Measurements from ENCODE around the gene RAB18.
"Not testable (repeated sequence)": the region's sequence is repeated elsewhere in the genome, so short reads cannot be mapped to it uniquely, and the experiment has no call there.

The RAB18 gene

DNA sequence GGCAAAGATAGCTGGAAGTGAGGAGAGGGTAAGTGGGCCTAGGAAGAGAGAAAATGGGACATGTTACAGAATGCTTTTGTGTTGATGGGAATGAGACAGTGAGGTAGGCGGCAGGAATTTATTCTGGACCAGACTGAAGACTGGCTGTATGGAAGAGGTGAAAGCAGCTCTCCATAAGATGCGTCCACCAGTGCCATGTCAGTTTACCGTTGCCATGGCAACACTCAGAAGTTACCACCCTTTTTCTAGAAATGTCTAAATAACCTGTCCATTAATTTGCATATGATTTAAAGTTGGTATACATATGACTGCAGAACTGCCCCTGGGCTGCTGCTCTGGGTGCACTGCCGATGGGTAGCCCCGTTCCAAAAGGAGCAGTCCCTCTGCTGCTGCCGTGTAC is 46.7 kb downstream of the RAB18 start:
- TF ChIP-seq, protein P1, sequence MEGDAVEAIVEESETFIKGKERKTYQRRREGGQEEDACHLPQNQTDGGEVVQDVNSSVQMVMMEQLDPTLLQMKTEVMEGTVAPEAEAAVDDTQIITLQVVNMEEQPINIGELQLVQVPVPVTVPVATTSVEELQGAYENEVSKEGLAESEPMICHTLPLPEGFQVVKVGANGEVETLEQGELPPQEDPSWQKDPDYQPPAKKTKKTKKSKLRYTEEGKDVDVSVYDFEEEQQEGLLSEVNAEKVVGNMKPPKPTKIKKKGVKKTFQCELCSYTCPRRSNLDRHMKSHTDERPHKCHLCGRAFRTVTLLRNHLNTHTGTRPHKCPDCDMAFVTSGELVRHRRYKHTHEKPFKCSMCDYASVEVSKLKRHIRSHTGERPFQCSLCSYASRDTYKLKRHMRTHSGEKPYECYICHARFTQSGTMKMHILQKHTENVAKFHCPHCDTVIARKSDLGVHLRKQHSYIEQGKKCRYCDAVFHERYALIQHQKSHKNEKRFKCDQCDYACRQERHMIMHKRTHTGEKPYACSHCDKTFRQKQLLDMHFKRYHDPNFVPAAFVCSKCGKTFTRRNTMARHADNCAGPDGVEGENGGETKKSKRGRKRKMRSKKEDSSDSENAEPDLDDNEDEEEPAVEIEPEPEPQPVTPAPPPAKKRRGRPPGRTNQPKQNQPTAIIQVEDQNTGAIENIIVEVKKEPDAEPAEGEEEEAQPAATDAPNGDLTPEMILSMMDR (IDR thresholded peaks at IDR 0.05; ENCODE audit: extremely low read depth, missing control alignments): no peak
- no peak for DNase-seq (ENCODE audit: low spot score)

DNA sequence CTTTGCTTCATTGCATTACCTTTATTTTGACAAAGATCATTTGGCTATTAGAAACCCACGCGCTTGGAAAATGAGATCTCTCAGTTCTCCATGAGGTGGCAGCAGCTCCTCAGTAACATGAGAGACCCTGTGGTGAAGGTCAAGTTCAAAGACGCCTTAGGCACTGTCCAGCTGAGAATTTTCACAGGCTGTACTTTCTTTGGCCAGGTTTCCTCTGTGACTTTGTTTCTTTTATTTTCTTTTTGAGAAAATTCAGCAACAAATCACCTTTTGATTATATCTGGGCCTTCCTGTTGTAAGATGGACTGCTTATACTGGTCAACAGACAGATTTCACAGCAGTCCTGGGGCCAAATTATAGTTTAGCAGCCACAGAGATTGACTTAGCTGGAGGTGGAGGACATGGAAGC is 54.5 kb downstream of the RAB18 start:
- DNase-seq (ENCODE audit: low spot score): peak; percentile 47
- TF ChIP-seq, protein P1 (IDR thresholded peaks at IDR 0.05; ENCODE audit: extremely low read depth, missing control alignments): peak; percentile 52

DNA sequence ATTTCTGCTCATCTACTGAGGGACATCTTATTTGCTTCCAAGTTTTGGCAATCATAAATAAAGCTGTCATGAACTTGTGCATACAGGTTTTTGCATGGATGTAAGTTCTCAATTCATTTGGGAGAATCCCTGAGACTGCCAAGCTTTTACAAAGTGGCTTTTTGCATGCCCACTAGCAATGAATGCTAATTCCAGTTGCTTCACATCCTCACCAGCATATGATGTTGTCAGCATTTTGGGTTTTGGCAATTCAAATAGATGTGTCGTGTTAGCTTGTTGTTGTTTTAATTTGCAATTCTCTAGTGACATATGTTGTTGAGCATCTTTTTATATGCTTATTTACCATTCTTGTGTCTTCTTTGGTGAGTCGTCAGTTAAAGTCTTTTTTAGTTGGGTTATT is 57.2 kb downstream of the RAB18 start:
- TF ChIP-seq, protein P1 (IDR thresholded peaks at IDR 0.05; ENCODE audit: extremely low read depth, missing control alignments): no peak
- no peak for DNase-seq (ENCODE audit: low spot score)

DNA sequence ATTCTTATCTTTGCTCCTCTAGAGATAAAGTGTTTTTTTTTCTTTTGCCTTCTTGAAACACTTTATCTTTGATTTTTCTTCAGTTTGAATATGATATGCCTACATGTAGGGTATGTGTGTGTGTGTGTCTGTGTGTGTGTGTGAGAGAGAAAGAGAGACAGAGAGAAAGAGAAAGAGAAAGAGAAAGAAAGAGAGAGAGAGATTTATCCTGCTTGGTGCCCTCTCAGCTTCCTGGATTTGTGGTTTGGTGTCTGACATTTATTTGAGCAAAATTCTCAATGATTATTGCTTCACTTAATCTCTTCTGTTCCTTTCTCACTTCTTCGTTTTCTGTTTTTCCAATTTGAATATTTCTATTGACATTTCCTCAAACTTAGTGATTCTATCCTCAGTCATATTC is 60.3 kb downstream of the RAB18 start:
- no peak for DNase-seq (ENCODE audit: low spot score)

DNA sequence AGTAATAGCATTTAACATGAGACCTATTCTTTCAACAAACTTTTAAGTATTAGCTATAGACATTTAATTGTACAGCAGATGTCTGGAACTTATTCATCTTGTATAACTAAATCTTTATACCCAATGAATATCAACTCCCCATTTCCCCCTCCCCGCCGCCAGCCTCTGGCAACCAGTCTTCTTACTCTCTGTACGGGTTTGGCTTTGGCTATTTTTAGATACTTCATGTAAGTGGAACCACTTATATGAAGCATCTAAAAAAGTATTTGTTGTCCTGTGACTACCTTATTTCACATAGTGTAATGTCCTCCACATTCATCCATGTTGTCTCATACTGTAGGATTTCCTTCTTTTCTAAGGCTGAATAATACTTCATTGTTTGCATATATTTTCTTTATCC is 60.8 kb downstream of the RAB18 start:
- TF ChIP-seq, protein P1 (IDR thresholded peaks at IDR 0.05; ENCODE audit: extremely low read depth, missing control alignments): no peak
- no peak for DNase-seq (ENCODE audit: low spot score)

More for the DNA sequence above, 60.3 kb downstream of the RAB18 start:
- TF ChIP-seq, protein P1 (IDR thresholded peaks at IDR 0.05; ENCODE audit: extremely low read depth, missing control alignments): no peak

DNA sequence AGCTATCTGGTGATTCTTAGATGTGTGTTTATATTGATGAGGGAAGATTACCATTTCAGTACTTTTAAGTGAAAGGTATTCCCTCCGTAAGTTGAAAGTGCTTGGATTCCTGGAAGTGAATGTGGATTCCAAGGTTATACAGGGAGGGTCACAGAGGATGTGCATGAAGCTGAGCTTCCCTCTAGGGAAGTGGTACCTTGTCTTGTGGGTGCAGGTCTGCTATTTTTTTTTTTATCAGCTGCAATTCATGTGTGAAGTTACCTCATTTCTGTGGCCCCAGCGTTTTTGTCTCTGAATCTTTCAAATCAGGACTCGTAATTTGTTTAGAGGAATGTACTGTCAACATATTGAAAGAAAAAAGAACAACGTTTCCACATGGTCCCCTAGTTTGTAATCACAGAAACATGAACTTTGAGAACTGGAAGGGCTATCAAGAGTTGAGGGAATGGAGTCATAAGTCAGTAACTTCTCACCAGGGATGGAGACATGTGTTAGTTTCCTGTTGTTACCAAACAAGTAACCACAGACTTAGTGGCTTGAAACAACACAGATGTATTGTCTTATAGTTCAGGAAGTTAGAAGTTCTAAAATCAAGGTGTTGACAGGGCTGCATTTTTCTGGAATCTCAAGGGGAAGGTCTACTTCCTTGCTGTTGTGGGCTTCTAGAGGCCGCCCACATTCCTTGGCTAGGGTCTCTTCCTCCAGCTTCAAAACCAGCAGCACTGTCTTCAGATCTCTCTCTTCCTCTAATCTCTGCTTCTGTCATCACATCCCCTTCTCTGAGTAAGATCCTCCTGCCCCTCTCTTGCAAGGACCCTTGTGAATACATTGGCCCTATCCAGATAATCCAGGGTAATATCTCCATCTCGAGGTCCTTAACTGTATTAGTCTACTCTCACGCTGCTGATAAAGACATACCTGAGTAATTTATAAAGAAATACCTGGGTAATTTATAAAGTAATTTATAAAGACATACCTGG is 64.4 kb downstream of the RAB18 start:
- TF ChIP-seq, protein P1 (IDR thresholded peaks at IDR 0.05; ENCODE audit: extremely low read depth, missing control alignments): no peak

DNA sequence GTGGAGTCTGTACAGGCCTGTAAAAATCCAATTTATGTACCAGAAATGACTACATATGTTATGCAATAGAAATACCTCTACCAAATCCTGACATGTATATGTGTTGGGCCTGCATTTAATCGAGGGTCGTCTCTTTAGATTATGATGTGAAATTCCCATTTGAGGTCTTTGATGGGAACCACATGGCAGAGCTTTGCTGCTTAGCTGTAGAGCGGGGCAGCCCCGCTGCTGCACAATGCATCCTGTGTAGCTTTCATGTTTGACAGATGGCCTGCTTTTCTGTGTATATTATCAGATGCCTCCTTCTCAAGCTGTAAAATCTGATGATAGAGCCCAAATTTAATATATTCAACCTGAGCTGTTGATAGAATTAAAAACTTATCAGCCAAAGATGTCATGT is 65.8 kb downstream of the RAB18 start:
- TF ChIP-seq, protein P1 (IDR thresholded peaks at IDR 0.05; ENCODE audit: extremely low read depth, missing control alignments): no peak
- DNase-seq (ENCODE audit: low spot score): no peak

More for the DNA sequence above, 64.4 kb downstream of the RAB18 start:
- no peak for DNase-seq (ENCODE audit: low spot score)

DNA sequence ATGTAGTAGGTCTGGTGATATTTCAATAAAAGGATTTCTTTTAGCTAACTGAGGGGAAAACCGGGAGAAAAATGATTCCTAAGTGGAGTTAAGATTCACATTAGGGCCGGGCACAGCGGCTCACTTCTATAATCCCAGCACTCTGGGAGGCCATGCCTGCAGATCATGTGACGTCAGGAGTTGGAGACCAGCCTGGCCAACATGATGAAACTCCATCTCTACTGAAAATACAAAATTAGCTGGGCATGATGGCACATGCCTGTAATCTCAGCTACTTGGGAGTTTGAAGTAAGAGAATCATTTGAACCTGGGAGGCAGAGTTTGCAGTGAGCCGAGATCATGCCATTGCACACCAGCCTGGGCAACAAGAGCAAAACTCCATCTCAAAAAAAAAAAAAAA is 72.9 kb downstream of the RAB18 start:
- DNase-seq (ENCODE audit: low spot score): not testable (repeated sequence)
